Esophagus squamous epithelium (tissue), 5 donors: ENCODE measurements around the gene DDX39B. TPM values are rescaled to one million over a fixed set of nuclear protein-coding genes. Genes with fewer than 3 reads are reported as not detected.

Source experiments
- DNase-seq: peaks from one replicate; lab custom pipeline; 2025; lab: John Stamatoyannopoulos, UW
- H3K27ac ChIP-seq, 4 donors: fragments of 200-600 bp; sonication (generic); one replicate each; pipeline ENCODE4 v1.5.1; 2016 to 2019; ENCODE audit warnings: mild to moderate bottlenecking in 1 of 4
- H3K27me3 ChIP-seq, 4 donors: fragments of 200-600 bp; sonication (generic); 1 replicate in 3 of 4; 2 replicates in 1 of 4; pipeline versions ENCODE4 v1.5.1 to v1.6.0; 2017 to 2021; ENCODE audit warnings: antibody characterized with exemption in 1 of 4
- H3K36me3 ChIP-seq, 3 donors: fragments of 200-600 bp; sonication (generic); one replicate each; pipeline ENCODE4 v1.5.1; 2016 to 2019
- H3K4me1 ChIP-seq, 3 donors: fragments of 200-600 bp; sonication (generic); one replicate each; pipeline ENCODE4 v1.5.1; 2017 to 2019
- H3K4me3 ChIP-seq, 4 donors: fragments of 200-600 bp; sonication (generic); 1 replicate in 3 of 4; 2 replicates in 1 of 4; pipeline ENCODE4 v1.5.1; 2016 to 2019; ENCODE audit warnings: mild to moderate bottlenecking in 2 of 4, moderate library complexity in 1 of 4
- H3K9me3 ChIP-seq, 3 donors: fragments of 200-600 bp; sonication (generic); one replicate each; pipeline ENCODE4 v1.5.1; 2016 to 2019
- POLR2A ChIP-seq, 4 donors: fragments of 450-650 bp; IDR thresholded peaks; one replicate each; pipeline ENCODE4 v1.6.1; 2017; ENCODE audit warnings: antibody characterized with exemption in 4 of 4, mild to moderate bottlenecking in 4 of 4, moderate library complexity in 3 of 4
- WGBS, 2 donors: methylation state at CpG; one replicate each; pipeline ENCODE4 v1.1.5; 2018; 5-methylcytosine and 5-hydroxymethylcytosine counted together
- intact Hi-C: fragments of 100-400 bp; cut with DNase I; formaldehyde crosslinking; loops from one replicate; pipeline ENCODE4 v1.15.0; 2022
- total RNA-seq, 4 donors: library from RNA; depleted of rRNA; stranded (reverse); fragments of >200 nt; gene quantifications; one replicate each; pipeline ENCODE4 v1.1.0, GENCODE V29; 2016
- TF ChIP-seq, protein P1 (sequence below), 6 experiments: fragments of 450-650 bp in 4 of 6; fragments of 200-600 bp in 2 of 6; sonication (generic) in 2 of 6; IDR thresholded peaks; one replicate each; pipeline ENCODE4 v1.5.1; 2016 to 2019; ENCODE audit warnings: antibody characterized with exemption in 6 of 6, mild to moderate bottlenecking in 4 of 6, moderate library complexity in 4 of 6
- donor health status: DM: yes; HTN: yes; CAD: no.

The DDX39B gene
- total RNA-seq, 4 donors from 2014 or later = 173 to 320 (median 259) TPM

GRCh38 chr6:31547727-31548543, 6.1 kb upstream of the DDX39B start:
- H3K27me3 ChIP-seq = no peaks in the 10 kb centered on the region
- WGBS, 2 donors = 50 to 71% methylated on average over 9 to 14 of the region's 24 CpGs
- peak overlapping the region; percentile 34 to 67 (median 46) for H3K4me3 ChIP-seq
- intact Hi-C loops = loop anchor here (5.0 kb wide), 1 partner anchor 51 kb away; the partner anchor contains the start of gene MICB
- TF ChIP-seq POLR2A (IDR thresholded peaks at IDR 0.05) = no peak
- TF ChIP-seq, protein P1, sequence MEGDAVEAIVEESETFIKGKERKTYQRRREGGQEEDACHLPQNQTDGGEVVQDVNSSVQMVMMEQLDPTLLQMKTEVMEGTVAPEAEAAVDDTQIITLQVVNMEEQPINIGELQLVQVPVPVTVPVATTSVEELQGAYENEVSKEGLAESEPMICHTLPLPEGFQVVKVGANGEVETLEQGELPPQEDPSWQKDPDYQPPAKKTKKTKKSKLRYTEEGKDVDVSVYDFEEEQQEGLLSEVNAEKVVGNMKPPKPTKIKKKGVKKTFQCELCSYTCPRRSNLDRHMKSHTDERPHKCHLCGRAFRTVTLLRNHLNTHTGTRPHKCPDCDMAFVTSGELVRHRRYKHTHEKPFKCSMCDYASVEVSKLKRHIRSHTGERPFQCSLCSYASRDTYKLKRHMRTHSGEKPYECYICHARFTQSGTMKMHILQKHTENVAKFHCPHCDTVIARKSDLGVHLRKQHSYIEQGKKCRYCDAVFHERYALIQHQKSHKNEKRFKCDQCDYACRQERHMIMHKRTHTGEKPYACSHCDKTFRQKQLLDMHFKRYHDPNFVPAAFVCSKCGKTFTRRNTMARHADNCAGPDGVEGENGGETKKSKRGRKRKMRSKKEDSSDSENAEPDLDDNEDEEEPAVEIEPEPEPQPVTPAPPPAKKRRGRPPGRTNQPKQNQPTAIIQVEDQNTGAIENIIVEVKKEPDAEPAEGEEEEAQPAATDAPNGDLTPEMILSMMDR (IDR thresholded peaks at IDR 0.05) = no peak
- H3K36me3 ChIP-seq = peaks cover 0 to 45% (median 3%) of the 10 kb centered on the region in 3 donors
- peak overlapping the region; percentile 86 to 91 (median 88) for H3K27ac ChIP-seq
- H3K9me3 ChIP-seq = no peaks in the 10 kb centered on the region
- no peak for DNase-seq
- peaks cover 7 to 48% (median 13%) of the 10 kb centered on the region in 3 donors for H3K4me1 ChIP-seq

- intact Hi-C loops = loop anchor here (5.0 kb wide), 1 partner anchor 50 kb away; the partner anchor contains the start of gene MICB
- WGBS, 2 donors = 0 to 1% methylated on average over 19 to 25 of the region's 25 CpGs
- Histone ChIP-seq H3K9me3 (no peaks in the 10 kb centered on the region), H3K27me3 (no peaks in the 10 kb centered on the region), H3K4me1 (peaks cover 12 to 54% (median 17%) of the 10 kb centered on the region in 3 donors), H3K36me3 (peaks cover 0 to 37% (median 3%) of the 10 kb centered on the region in 3 donors), H3K4me3 (peak within 1 kb of the TSS; percentile 34 to 67 (median 46)), H3K27ac (peak within 1 kb of the TSS; percentile 86 to 91 (median 88))
- peak; percentile 77 for DNase-seq
- peak in 2 of 4 donors; percentile 23 to 46 for TF ChIP-seq POLR2A (IDR thresholded peaks at IDR 0.05)
- TF ChIP-seq, protein P1 (IDR thresholded peaks at IDR 0.05) = peak in 1 of 6 experiments; percentile 27
Observed at GRCh38 chr6:31546958-31547726, 5.3 kb upstream of the DDX39B start, which contains the start of gene NFKBIL1. Gene NFKBIL1, plus strand, starts transcription at chr6:31547608. Its CDS starts 87 bp downstream, at chr6:31547695.

GRCh38 chr6:31546339-31546957, 4.6 kb upstream of the DDX39B start, which contains the start of gene ATP6V1G2:
Gene ATP6V1G2, minus strand, starts transcription at chr6:31546608. Its CDS starts 49 bp downstream, at chr6:31546559.
- Histone ChIP-seq H3K4me1 (peaks cover 12 to 52% (median 17%) of the 10 kb centered on the region in 3 donors), H3K36me3 (peaks cover 0 to 30% (median 3%) of the 10 kb centered on the region in 3 donors), H3K27me3 (no peaks in the 10 kb centered on the region), H3K27ac (peak within 1 kb of the TSS; percentile 86 to 91 (median 88)), H3K4me3 (peak within 1 kb of the TSS; percentile 34 to 67 (median 46)), H3K9me3 (no peaks in the 10 kb centered on the region)
- no peak for DNase-seq
- TF ChIP-seq, protein P1 (IDR thresholded peaks at IDR 0.05) = peak; percentile 95 to 99 (median 98)
- TF ChIP-seq POLR2A (IDR thresholded peaks at IDR 0.05) = no peak
- WGBS, 2 donors = 9 to 13% methylated on average over 8 to 9 of the region's 11 CpGs
- intact Hi-C loops = loop anchor here (5.0 kb wide), 1 partner anchor 49 kb away; the partner anchor contains the start of gene MICB

- H3K36me3 ChIP-seq = peaks cover 0 to 20% (median 0%) of the 10 kb centered on the region in 3 donors
Observed at GRCh38 chr6:31545291-31545690, 3.5 kb upstream of the DDX39B start.

More at GRCh38 chr6:31545291-31545690, 3.5 kb upstream of the DDX39B start:
- 57 to 60% methylated on average over 7 of the region's 7 CpGs for WGBS, 2 donors
- TF ChIP-seq, protein P1 (IDR thresholded peaks at IDR 0.05) = no peak
- TF ChIP-seq POLR2A (IDR thresholded peaks at IDR 0.05) = no peak
- H3K27me3 ChIP-seq = no peaks in the 10 kb centered on the region
- peaks cover 12 to 50% (median 20%) of the 10 kb centered on the region in 3 donors for H3K4me1 ChIP-seq
- H3K27ac ChIP-seq = no peak overlapping the region
- H3K9me3 ChIP-seq = no peaks in the 10 kb centered on the region
- intact Hi-C loops = loop anchor here (5.0 kb wide), 1 partner anchor 48 kb away; the partner anchor contains the start of gene MICB
- no peak overlapping the region for H3K4me3 ChIP-seq
- DNase-seq = no peak
